Neural crest cell (in vitro differentiated cells): ENCODE measurements around the gene MUS81. TPM values are rescaled to one million over a fixed set of nuclear protein-coding genes. Genes with fewer than 3 reads are reported as not detected.

ENCODE experiments used
- DNase-seq: peaks from one replicate; pipeline ENCODE4 v3.0.0; 2021; ENCODE audit warnings: low read depth, mixed read lengths, low spot score
- H3K27ac Mint-ChIP-seq: one replicate; pipeline ENCODE4 v1.8.0; 2021; ENCODE audit warnings: mild to moderate bottlenecking, mixed read lengths; ENCODE audit not compliant: unreplicated experiment
- H3K27me3 Mint-ChIP-seq: 2 replicates; pipeline ENCODE4 v1.8.0; 2021; ENCODE audit warnings: low read depth, mild to moderate bottlenecking, mixed read lengths
- H3K36me3 Mint-ChIP-seq: 2 replicates; pipeline ENCODE4 v1.8.0; 2021; ENCODE audit warnings: low read depth, mild to moderate bottlenecking, mixed read lengths
- H3K4me1 Mint-ChIP-seq: 2 replicates; pipeline ENCODE4 v1.8.0; 2021; ENCODE audit warnings: mixed read lengths
- H3K4me3 Mint-ChIP-seq: one replicate; pipeline ENCODE4 v1.8.0; 2021; ENCODE audit warnings: mild to moderate bottlenecking, mixed read lengths
- H3K9me3 Mint-ChIP-seq: 2 replicates; pipeline ENCODE4 v1.8.0; 2021; ENCODE audit warnings: mixed read lengths
- total RNA-seq: library from RNA; stranded (reverse); gene quantifications from 2 replicates; pipeline ENCODE4 v1.2.1, GENCODE V29; 2021
- TF ChIP-seq, protein P1 (sequence below): fragments of 200-600 bp; sonication (generic); conservative IDR thresholded peaks from 2 replicates; pipeline ENCODE4 v1.5.0; 2021; ENCODE audit warnings: antibody characterized with exemption, mild to moderate bottlenecking

MUS81 gene
- total RNA-seq, 1 donor from 2014 or later = 73.5 TPM

GRCh38 chr11:65850217-65851082, 9.8 kb upstream of the MUS81 start:
- TF ChIP-seq, protein P1, sequence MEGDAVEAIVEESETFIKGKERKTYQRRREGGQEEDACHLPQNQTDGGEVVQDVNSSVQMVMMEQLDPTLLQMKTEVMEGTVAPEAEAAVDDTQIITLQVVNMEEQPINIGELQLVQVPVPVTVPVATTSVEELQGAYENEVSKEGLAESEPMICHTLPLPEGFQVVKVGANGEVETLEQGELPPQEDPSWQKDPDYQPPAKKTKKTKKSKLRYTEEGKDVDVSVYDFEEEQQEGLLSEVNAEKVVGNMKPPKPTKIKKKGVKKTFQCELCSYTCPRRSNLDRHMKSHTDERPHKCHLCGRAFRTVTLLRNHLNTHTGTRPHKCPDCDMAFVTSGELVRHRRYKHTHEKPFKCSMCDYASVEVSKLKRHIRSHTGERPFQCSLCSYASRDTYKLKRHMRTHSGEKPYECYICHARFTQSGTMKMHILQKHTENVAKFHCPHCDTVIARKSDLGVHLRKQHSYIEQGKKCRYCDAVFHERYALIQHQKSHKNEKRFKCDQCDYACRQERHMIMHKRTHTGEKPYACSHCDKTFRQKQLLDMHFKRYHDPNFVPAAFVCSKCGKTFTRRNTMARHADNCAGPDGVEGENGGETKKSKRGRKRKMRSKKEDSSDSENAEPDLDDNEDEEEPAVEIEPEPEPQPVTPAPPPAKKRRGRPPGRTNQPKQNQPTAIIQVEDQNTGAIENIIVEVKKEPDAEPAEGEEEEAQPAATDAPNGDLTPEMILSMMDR = no peak
- H3K27ac Mint-ChIP-seq = no peak overlapping the region
- DNase-seq = no peak
- H3K36me3 Mint-ChIP-seq = peaks cover 31% of the 10 kb centered on the region
- H3K27me3 Mint-ChIP-seq = peaks cover 45% of the 10 kb centered on the region
- peak overlapping the region; percentile 89 for H3K4me3 Mint-ChIP-seq
- peaks cover 19% of the 10 kb centered on the region for H3K4me1 Mint-ChIP-seq
- H3K9me3 Mint-ChIP-seq = peaks cover 7% of the 10 kb centered on the region

DNA sequence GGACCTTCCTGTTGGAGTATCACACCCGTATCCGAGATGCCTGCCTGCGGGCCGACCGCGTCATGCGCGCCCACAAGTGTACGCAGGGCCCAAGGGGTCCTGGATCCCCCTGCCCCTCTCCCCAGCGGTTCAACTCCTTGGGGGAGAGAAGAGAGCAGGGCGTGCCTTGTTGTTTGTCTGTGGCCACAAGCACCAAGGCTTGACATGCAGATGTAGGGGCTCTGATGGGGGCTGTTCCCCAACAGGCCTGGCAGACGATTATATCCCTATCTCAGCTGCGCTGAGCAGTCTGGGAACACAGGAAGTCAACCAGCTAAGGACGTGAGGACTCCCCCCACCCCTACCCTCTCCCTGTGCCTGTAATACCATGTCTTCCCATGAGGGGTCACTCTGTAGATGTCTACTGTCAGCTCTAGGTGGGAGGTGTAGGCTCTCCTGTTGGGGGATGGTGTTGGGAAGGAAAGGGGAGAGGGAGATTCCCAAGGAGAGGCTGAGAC, 9.1 kb upstream of the MUS81 start:
- Mint-ChIP-seq H3K9me3 (peaks cover 7% of the 10 kb centered on the region), H3K36me3 (peaks cover 37% of the 10 kb centered on the region), H3K27ac (no peak overlapping the region), H3K4me1 (peaks cover 26% of the 10 kb centered on the region), H3K27me3 (peaks cover 48% of the 10 kb centered on the region), H3K4me3 (peak overlapping the region; percentile 89)
- DNase-seq = peak; percentile 51
- TF ChIP-seq, protein P1 = peak; percentile 66

DNA sequence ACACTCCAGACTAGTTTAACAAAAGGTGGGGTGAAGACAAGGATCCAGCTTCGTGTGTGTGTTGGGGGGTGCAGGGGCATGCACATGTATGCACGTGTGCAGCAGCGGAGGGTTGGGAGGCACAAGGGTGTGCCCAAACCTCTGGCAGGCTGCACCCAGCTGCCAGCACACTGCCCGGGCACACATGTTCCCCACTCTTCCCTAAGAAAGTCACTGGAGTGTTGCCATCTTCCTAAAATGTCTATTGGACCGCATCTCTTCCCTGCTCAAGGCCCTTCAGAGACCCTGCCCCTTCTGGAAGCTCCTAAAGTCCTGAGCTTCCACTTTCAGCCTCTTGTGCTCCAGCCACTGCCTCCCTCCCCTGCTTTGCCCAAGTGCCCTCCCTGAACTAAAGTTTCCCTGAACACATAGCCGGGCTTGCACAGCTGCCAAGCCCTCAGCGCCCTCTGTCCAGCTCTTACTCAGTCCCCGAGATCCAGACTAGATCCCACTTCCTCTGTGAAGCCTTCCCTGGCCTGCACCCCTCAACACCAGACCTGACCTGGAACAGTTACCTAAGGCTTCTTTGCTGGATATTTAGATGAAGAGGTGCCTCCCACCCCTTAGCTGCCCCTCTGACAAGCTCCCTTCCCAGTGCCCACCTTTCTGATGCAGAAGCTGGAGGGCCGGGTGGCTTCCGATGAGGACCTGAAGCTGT, 8.3 kb upstream of the MUS81 start:
- H3K27me3 Mint-ChIP-seq = peaks cover 56% of the 10 kb centered on the region
- peaks cover 45% of the 10 kb centered on the region for H3K36me3 Mint-ChIP-seq
- DNase-seq = no peak
- no peak overlapping the region for H3K27ac Mint-ChIP-seq
- TF ChIP-seq, protein P1 = no peak
- H3K4me3 Mint-ChIP-seq = peak overlapping the region; percentile 89
- H3K9me3 Mint-ChIP-seq = peaks cover 7% of the 10 kb centered on the region
- peaks cover 35% of the 10 kb centered on the region for H3K4me1 Mint-ChIP-seq

GRCh38 chr11:65852508-65853245, 7.6 kb upstream of the MUS81 start:
- H3K36me3 Mint-ChIP-seq = peaks cover 45% of the 10 kb centered on the region
- H3K27ac Mint-ChIP-seq = no peak overlapping the region
- H3K27me3 Mint-ChIP-seq = peaks cover 57% of the 10 kb centered on the region
- DNase-seq = no peak
- H3K4me3 Mint-ChIP-seq = peak overlapping the region; percentile 89
- peaks cover 35% of the 10 kb centered on the region for H3K4me1 Mint-ChIP-seq
- peaks cover 7% of the 10 kb centered on the region for H3K9me3 Mint-ChIP-seq
- TF ChIP-seq, protein P1 = no peak

GRCh38 chr11:65853246-65853979, 6.8 kb upstream of the MUS81 start:
- peaks cover 45% of the 10 kb centered on the region for H3K36me3 Mint-ChIP-seq
- TF ChIP-seq, protein P1 = no peak
- H3K4me3 Mint-ChIP-seq = peak overlapping the region; percentile 89
- H3K4me1 Mint-ChIP-seq = peaks cover 37% of the 10 kb centered on the region
- peaks cover 55% of the 10 kb centered on the region for H3K27me3 Mint-ChIP-seq
- no peak for DNase-seq
- H3K9me3 Mint-ChIP-seq = peaks cover 7% of the 10 kb centered on the region
- no peak overlapping the region for H3K27ac Mint-ChIP-seq
